Activated CD4-positive, alpha-beta T cell treated with anti-CD3 and anti-CD28 coated beads for 36 hours (primary cell): ENCODE data around the gene SLC46A1. TPM values are rescaled to one million over a fixed set of nuclear protein-coding genes. Genes with fewer than 3 reads are reported as not detected.

Experiments
- ATAC-seq: fragments of 200-7000 bp; cut with Tn5 transposase; one replicate; pipeline ENCODE4 v1.10.0; 2021; ENCODE audit warnings: mild to moderate bottlenecking, moderate library complexity
- CTCF ChIA-PET: fragments of 350-600 bp; sonication (Branson Sonifier 250); formaldehyde crosslinking; loops from one replicate; lab custom pipeline; 2021; ENCODE audit warnings: antibody characterized with exemption; lab: Charles Lee
- POLR2A ChIA-PET: fragments of 350-600 bp; sonication (Branson Sonifier 250); formaldehyde crosslinking; loops from one replicate; lab custom pipeline; 2021; ENCODE audit warnings: antibody characterized with exemption, inconsistent platforms; lab: Charles Lee
- DNase-seq: peaks from one replicate; pipeline ENCODE4 v3.0.0-alpha.2; 2020
- H3K27ac Mint-ChIP-seq: one replicate; pipeline ENCODE4 v1.8.0; 2021; ENCODE audit warnings: mixed read lengths
- H3K27me3 Mint-ChIP-seq: one replicate; pipeline ENCODE4 v1.8.0; 2021; ENCODE audit warnings: mixed read lengths
- H3K36me3 Mint-ChIP-seq: one replicate; pipeline ENCODE4 v1.8.0; 2021; ENCODE audit warnings: low read depth, mixed read lengths
- H3K4me1 Mint-ChIP-seq: one replicate; pipeline ENCODE4 v1.8.0; 2021; ENCODE audit warnings: mixed read lengths
- H3K4me3 Mint-ChIP-seq: one replicate; pipeline ENCODE4 v1.8.0; 2021; ENCODE audit warnings: mild to moderate bottlenecking, moderate library complexity, mixed read lengths
- H3K9me3 Mint-ChIP-seq: one replicate; pipeline ENCODE4 v1.8.0; 2021; ENCODE audit warnings: low read depth, mixed read lengths
- intact Hi-C, 2 experiments: fragments of 100-400 bp; cut with DNase I in 1 of 2; cut with micrococcal nuclease in 1 of 2; formaldehyde crosslinking; loops; one replicate each; pipeline versions ENCODE4 v1.14.2 to v1.15.1; 2022 to 2024; cut with DNase I, micrococcal nuclease
- total RNA-seq, 2 experiments: library from RNA; stranded (reverse); gene quantifications; one replicate each; pipeline ENCODE4 v1.2.3, GENCODE V29; 2021

The SLC46A1 gene
- total RNA-seq, 2 experiments from 2014 or later: 3.0 to 4.0 TPM

- ATAC-seq: no peak
- DNase-seq: no peak
- Mint-ChIP-seq H3K9me3 (no peaks in the 10 kb centered on the region), H3K27ac (no peak overlapping the region), H3K4me1 (peaks cover 20% of the 10 kb centered on the region), H3K36me3 (peaks cover 4% of the 10 kb centered on the region), H3K27me3 (no peaks in the 10 kb centered on the region), H3K4me3 (no peak overlapping the region)
- intact Hi-C loops: loop anchor here in 1 of 2 experiments (2.0 kb wide), 1 partner anchor 581 kb away; the partner anchor contains the start of gene PHF12
- ChIA-PET CTCF (no interaction called here), POLR2A (interaction anchor here (0.9 kb wide), 1 partner anchor 12 kb away, joined by 3 read pairs; the partner anchor contains the start of gene POLDIP2)
Measured at GRCh38 chr17:28369684-28370034, 36.4 kb downstream of the SLC46A1 start.

- H3K27ac Mint-ChIP-seq: no peak overlapping the region
- H3K27me3 Mint-ChIP-seq: no peaks in the 10 kb centered on the region
- ATAC-seq: no peak
- ChIA-PET POLR2A (no interaction called here), CTCF (no interaction called here)
- DNase-seq: no peak
- peaks cover 4% of the 10 kb centered on the region for H3K36me3 Mint-ChIP-seq
- peaks cover 20% of the 10 kb centered on the region for H3K4me1 Mint-ChIP-seq
- intact Hi-C loops: no loop called here
- H3K4me3 Mint-ChIP-seq: no peak overlapping the region
- H3K9me3 Mint-ChIP-seq: no peaks in the 10 kb centered on the region
Measured at GRCh38 chr17:28368915-28369683, 36.9 kb downstream of the SLC46A1 start.

GRCh38 chr17:28368306-28368831, 37.6 kb downstream of the SLC46A1 start:
- ATAC-seq: no peak
- Mint-ChIP-seq H3K4me3 (no peak overlapping the region), H3K27ac (no peak overlapping the region), H3K27me3 (no peaks in the 10 kb centered on the region), H3K9me3 (no peaks in the 10 kb centered on the region), H3K4me1 (peaks cover 16% of the 10 kb centered on the region), H3K36me3 (no peaks in the 10 kb centered on the region)
- intact Hi-C loops: no loop called here
- ChIA-PET CTCF (interaction anchor here (0.6 kb wide), 1 partner anchor 28 kb away, joined by 4 read pairs; no protein-coding TSS in a partner anchor), POLR2A (no interaction called here)
- no peak for DNase-seq

DNA sequence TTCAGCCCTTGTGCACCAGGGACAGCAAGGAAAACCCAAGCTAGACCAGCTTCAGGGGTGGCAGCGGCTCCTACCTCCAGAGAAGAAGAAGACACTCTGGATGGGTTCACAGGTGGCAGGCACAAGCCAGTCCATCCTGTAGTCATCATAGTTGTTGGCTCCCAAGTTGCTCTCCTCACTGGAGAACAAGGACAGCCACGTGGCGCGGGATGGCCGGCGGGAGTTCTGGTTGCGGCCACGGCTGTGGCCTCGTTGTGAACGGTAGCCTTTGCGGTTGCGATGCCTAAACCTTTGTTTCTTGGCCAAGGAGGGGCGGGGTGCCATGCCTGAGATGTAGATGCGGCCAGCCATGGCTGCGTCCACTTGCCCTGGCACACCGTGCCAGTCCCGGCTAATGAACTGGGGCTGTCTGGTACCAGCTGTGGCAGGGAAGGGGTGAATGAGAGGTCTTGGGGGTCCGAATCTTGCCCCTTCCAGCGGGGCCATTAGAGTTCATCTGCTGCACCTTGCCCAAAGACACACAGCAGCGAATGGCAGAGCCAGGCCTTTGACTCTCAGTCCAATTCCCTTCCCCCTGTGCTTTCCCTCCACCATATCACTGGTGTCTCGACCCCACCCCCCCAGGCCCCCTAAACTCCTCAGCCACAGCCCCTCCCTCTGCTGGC, 38.2 kb downstream of the SLC46A1 start:
- Mint-ChIP-seq H3K4me1 (peaks cover 11% of the 10 kb centered on the region), H3K27me3 (no peaks in the 10 kb centered on the region), H3K4me3 (no peak overlapping the region), H3K27ac (no peak overlapping the region), H3K36me3 (no peaks in the 10 kb centered on the region), H3K9me3 (no peaks in the 10 kb centered on the region)
- CTCF ChIA-PET: interaction anchor here (0.6 to 1.5 kb wide), 5 partner anchors 10 to 37 kb away, joined by 4 to 7 read pairs (median 4); partner anchors contain the start of gene POLDIP2
- intact Hi-C loops: no loop called here
- POLR2A ChIA-PET: no interaction called here
- no peak for DNase-seq
- ATAC-seq: no peak

DNA sequence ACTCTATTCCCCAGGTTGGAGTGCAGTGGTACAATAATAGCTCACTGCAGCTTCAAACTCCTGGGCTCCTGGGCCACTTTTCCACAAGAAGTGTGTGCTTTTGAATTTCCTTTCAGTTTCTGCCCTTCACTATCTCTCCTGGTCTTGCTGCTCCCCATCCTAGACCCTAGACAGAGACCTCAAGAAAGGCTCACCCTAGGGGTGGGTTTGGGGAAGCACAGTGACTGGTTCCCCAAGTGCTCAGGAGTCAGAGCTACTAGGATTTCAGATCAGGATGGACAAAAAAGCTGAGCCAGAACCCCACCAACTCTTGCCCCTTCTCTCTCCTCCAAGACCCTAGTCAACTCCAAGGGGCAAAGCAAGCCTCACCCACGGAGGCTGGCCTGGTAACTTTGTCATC, 39.4 kb downstream of the SLC46A1 start:
- no peak for DNase-seq
- ChIA-PET CTCF (interaction anchor here (0.5 to 1.5 kb wide), 7 partner anchors 9 to 52 kb away, joined by 3 to 7 read pairs (median 4); partner anchors contain the start of gene POLDIP2), POLR2A (interaction anchor here (1.0 kb wide), 1 partner anchor 9 kb away, joined by 3 read pairs; the partner anchor contains the start of gene POLDIP2)
- no peaks in the 10 kb centered on the region for H3K27me3 Mint-ChIP-seq
- ATAC-seq: no peak
- intact Hi-C loops: no loop called here
- H3K36me3 Mint-ChIP-seq: peaks cover 2% of the 10 kb centered on the region
- H3K4me3 Mint-ChIP-seq: no peak overlapping the region
- H3K27ac Mint-ChIP-seq: peak overlapping the region; percentile 48
- H3K4me1 Mint-ChIP-seq: peaks cover 9% of the 10 kb centered on the region
- no peaks in the 10 kb centered on the region for H3K9me3 Mint-ChIP-seq

- no peak overlapping the region for H3K4me3 Mint-ChIP-seq
- no peak overlapping the region for H3K27ac Mint-ChIP-seq
- no peaks in the 10 kb centered on the region for H3K27me3 Mint-ChIP-seq
- no peak for ATAC-seq
- H3K4me1 Mint-ChIP-seq: peaks cover 4% of the 10 kb centered on the region
- DNase-seq: no peak
- peaks cover 5% of the 10 kb centered on the region for H3K36me3 Mint-ChIP-seq
- H3K9me3 Mint-ChIP-seq: no peaks in the 10 kb centered on the region
- POLR2A ChIA-PET: interaction anchor here (0.6 to 0.8 kb wide), 2 partner anchors 31 to 48 kb away, joined by 3 to 5 read pairs; no protein-coding TSS in a partner anchor
- CTCF ChIA-PET: interaction anchor here (1.5 kb wide), 1 partner anchor 52 kb away, joined by 6 read pairs; no protein-coding TSS in a partner anchor
- intact Hi-C loops: no loop called here
Measured at GRCh38 chr17:28365487-28365886, 40.5 kb downstream of the SLC46A1 start.

- ATAC-seq (no peak), DNase-seq (no peak)
- Mint-ChIP-seq H3K9me3 (no peaks in the 10 kb centered on the region), H3K4me3 (no peak within 1 kb of the TSS), H3K27ac (no peak within 1 kb of the TSS), H3K36me3 (peaks cover 8% of the 10 kb centered on the region), H3K4me1 (no peaks in the 10 kb centered on the region), H3K27me3 (no peaks in the 10 kb centered on the region)
- CTCF ChIA-PET: interaction anchor here (0.6 kb wide), 1 partner anchor 284 kb away, joined by 3 read pairs; no protein-coding TSS in a partner anchor
- POLR2A ChIA-PET: interaction anchor here (0.6 to 0.8 kb wide), 2 partner anchors 30 to 47 kb away, joined by 3 to 5 read pairs; no protein-coding TSS in a partner anchor
- intact Hi-C loops: no loop called here
Measured at GRCh38 chr17:28364665-28365363, 41.2 kb downstream of the SLC46A1 start, which contains the start of gene SEBOX. TSS of gene SEBOX (minus strand) at chr17:28365199. CDS start at chr17:28365151, 48 bp downstream.

DNA sequence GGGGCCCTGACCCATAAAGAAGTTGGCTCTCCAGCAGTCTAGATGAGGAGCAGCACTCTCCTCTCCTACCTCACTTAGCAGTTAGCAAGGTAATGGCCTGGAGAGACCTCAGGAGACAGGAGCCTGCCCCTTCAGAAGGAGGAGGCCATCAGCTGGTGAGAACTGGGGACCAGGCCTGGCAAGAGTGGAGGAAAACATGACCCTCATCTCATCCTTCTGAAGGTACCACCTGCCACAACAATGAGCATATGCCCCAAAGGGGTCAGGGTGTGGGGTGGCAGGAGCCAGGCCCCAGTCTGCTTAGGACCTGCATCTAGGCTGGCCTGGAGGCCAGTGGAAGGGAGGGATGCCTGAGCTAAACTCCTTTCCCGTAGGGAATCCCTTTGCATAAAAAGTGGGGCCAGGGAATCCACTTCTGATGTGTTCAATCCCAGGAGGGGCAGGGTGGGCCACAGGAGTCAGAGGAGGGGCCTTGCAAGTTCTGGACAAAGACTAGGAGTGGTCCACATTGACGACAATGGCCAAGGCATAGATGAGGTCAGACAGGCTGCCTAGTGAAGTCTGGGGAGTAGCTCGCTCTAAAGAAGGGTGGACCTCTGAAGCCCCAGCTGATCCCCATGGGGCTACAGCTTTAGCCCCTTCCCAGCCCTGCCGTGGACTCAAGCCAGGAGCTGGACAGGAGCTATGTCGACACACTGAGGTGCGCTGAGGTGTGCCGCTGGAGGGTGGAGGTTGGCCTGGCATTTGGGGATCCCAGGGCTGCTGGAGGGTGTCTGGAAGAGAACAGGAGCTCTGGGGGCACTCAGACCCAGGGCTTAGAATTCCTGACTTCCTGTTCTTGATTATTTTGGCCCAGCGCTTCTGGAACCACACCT, 42.0 kb downstream of the SLC46A1 start:
- POLR2A ChIA-PET: interaction anchor here (0.6 kb wide), 1 partner anchor 336 kb away, joined by 4 read pairs; no protein-coding TSS in a partner anchor
- intact Hi-C loops: no loop called here
- H3K4me1 Mint-ChIP-seq: peaks cover 2% of the 10 kb centered on the region
- DNase-seq (no peak), ATAC-seq (no peak)
- H3K27me3 Mint-ChIP-seq: no peaks in the 10 kb centered on the region
- H3K27ac Mint-ChIP-seq: no peak overlapping the region
- H3K9me3 Mint-ChIP-seq: no peaks in the 10 kb centered on the region
- CTCF ChIA-PET: interaction anchor here (0.6 kb wide), 2 partner anchors 25 to 283 kb away, joined by 3 read pairs; no protein-coding TSS in a partner anchor
- H3K4me3 Mint-ChIP-seq: no peak overlapping the region
- H3K36me3 Mint-ChIP-seq: peaks cover 13% of the 10 kb centered on the region

DNA sequence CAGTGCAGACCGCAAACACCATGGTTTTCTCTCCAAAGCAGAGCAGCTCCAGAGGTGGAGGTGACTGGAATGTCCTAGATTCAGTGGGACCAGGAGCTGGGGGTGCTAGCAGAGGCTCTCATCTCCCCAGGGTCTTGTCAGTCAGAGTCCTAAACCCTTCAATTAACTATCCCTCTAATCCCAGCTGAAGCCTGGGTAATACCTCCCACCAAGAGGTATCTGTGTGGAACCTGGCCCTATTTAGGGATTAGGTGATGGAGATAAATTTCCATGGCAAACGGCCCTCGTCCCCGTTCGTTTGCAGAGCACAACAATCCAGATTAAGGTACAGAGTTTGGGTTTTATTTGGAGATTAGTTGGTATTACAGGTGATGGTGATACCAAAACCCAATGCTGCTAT, 42.8 kb downstream of the SLC46A1 start:
- peaks cover 13% of the 10 kb centered on the region for H3K36me3 Mint-ChIP-seq
- no peak overlapping the region for H3K4me3 Mint-ChIP-seq
- H3K27ac Mint-ChIP-seq: no peak overlapping the region
- intact Hi-C loops: no loop called here
- H3K9me3 Mint-ChIP-seq: no peaks in the 10 kb centered on the region
- ChIA-PET CTCF (no interaction called here), POLR2A (no interaction called here)
- H3K27me3 Mint-ChIP-seq: no peaks in the 10 kb centered on the region
- peaks cover 6% of the 10 kb centered on the region for H3K4me1 Mint-ChIP-seq
- no peak for DNase-seq
- no peak for ATAC-seq

GRCh38 chr17:28357901-28358197, 48.2 kb downstream of the SLC46A1 start:
- Mint-ChIP-seq H3K27me3 (no peaks in the 10 kb centered on the region), H3K9me3 (no peaks in the 10 kb centered on the region), H3K4me1 (peaks cover 28% of the 10 kb centered on the region), H3K4me3 (peak overlapping the region; percentile 80), H3K36me3 (peaks cover 34% of the 10 kb centered on the region), H3K27ac (peak overlapping the region; percentile 91)
- ChIA-PET POLR2A (interaction anchor here (0.6 to 3.3 kb wide), 6 partner anchors 9 to 85 kb away, joined by 3 to 39 read pairs (median 4); partner anchors contain the start of genes IFT20, SARM1, TNFAIP1 and VTN), CTCF (interaction anchor here (0.6 to 4.7 kb wide), 12 partner anchors 9 to 317 kb away, joined by 3 to 25 read pairs (median 4); partner anchors contain the start of genes IFT20, PIGS, SARM1 and TNFAIP1)
- intact Hi-C loops: loop anchor here (1.0 to 10.0 kb wide), 12 partner anchors 13 to 353 kb away; partner anchors contain the start of genes IFT20 (in 2 of the 2), SARM1 (in 2 of the 2), TNFAIP1 (in 2 of the 2) and UNC119 (in 2 of the 2)
- no peak for DNase-seq
- no peak for ATAC-seq
